Keratinocyte (primary cell): ENCODE measurements around the gene HMCES.

Experiments used
- EZH2 ChIP-seq: IDR thresholded peaks from one replicate; pipeline ENCODE4 v1.6.1; 2012; ENCODE audit warnings: inconsistent platforms, mild to moderate bottlenecking, low read length, moderate library complexity
- TF ChIP-seq, protein P1 (sequence below), 3 experiments: IDR thresholded peaks in 1 of 3; conservative IDR thresholded peaks in 1 of 3; optimal IDR thresholded peaks in 1 of 3; 2 replicates in 2 of 3; 3 replicates in 1 of 3; pipeline versions ENCODE3 to v1.5.1; 2011; ENCODE audit warnings: low read length in 3 of 3, mild to moderate bottlenecking in 3 of 3, moderate library complexity in 2 of 3, control low read depth in 1 of 3, inconsistent platforms in 1 of 3; ENCODE audit not compliant: insufficient read depth in 2 of 3; ENCODE audit errors: extremely low read depth in 1 of 3

GRCh38 chr3:129282727-129283327 lies 4.2 kb downstream of the HMCES start:
- TF ChIP-seq, protein P1, sequence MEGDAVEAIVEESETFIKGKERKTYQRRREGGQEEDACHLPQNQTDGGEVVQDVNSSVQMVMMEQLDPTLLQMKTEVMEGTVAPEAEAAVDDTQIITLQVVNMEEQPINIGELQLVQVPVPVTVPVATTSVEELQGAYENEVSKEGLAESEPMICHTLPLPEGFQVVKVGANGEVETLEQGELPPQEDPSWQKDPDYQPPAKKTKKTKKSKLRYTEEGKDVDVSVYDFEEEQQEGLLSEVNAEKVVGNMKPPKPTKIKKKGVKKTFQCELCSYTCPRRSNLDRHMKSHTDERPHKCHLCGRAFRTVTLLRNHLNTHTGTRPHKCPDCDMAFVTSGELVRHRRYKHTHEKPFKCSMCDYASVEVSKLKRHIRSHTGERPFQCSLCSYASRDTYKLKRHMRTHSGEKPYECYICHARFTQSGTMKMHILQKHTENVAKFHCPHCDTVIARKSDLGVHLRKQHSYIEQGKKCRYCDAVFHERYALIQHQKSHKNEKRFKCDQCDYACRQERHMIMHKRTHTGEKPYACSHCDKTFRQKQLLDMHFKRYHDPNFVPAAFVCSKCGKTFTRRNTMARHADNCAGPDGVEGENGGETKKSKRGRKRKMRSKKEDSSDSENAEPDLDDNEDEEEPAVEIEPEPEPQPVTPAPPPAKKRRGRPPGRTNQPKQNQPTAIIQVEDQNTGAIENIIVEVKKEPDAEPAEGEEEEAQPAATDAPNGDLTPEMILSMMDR (optimal IDR thresholded peaks at IDR 0.05 in 1 of 3, IDR thresholded peaks at IDR 0.05 in 1 of 3, conservative IDR thresholded peaks at IDR 0.05 in 1 of 3; ENCODE audit: extremely low read depth in 1 of 3, insufficient read depth in 2 of 3, low read length in 3 of 3): no peak
- no peak for TF ChIP-seq EZH2
